Activated CD8-positive, alpha-beta memory T cell treated with anti-CD3 and anti-CD28 coated beads, Interleukin-2, amount 10 ng/mL, durations not matched to agents 7 days and 5 days (primary cell): Measurements from ENCODE around the gene TSPAN31. TPM values are rescaled to one million over a fixed set of nuclear protein-coding genes. Genes with fewer than 3 reads are reported as not detected.
"Not testable (repeated sequence)": the region's sequence is repeated elsewhere in the genome, so short reads cannot be mapped to it uniquely, and the experiment has no call there.

Source experiments
- ATAC-seq: fragments of 150-1000 bp; cut with Tn5 transposase; one replicate; pipeline ENCODE4 v1.10.0; 2021; ENCODE audit warnings: moderate library complexity
- CTCF ChIA-PET: fragments of 350-600 bp; sonication (Branson Sonifier 250); formaldehyde crosslinking; loops from one replicate; lab custom pipeline; 2021; ENCODE audit warnings: antibody characterized with exemption; lab: Charles Lee
- DNase-seq: peaks from one replicate; pipeline ENCODE4 v3.0.0-alpha.2; 2020
- H3K27ac Mint-ChIP-seq: one replicate; pipeline ENCODE4 v1.8.0; 2021; ENCODE audit warnings: mild to moderate bottlenecking, mixed read lengths
- H3K27me3 Mint-ChIP-seq: one replicate; pipeline ENCODE4 v1.8.0; 2021; ENCODE audit warnings: mixed read lengths
- H3K36me3 Mint-ChIP-seq: one replicate; pipeline ENCODE4 v1.8.0; 2021; ENCODE audit warnings: mild to moderate bottlenecking, mixed read lengths
- H3K4me1 Mint-ChIP-seq: one replicate; pipeline ENCODE4 v1.8.0; 2021; ENCODE audit warnings: mixed read lengths
- H3K4me3 Mint-ChIP-seq: one replicate; pipeline ENCODE4 v1.8.0; 2021; ENCODE audit warnings: mild to moderate bottlenecking, moderate library complexity, mixed read lengths
- H3K9me3 Mint-ChIP-seq: one replicate; pipeline ENCODE4 v1.8.0; 2022; ENCODE audit warnings: low read depth, mixed read lengths
- total RNA-seq, 2 experiments: library from RNA; stranded (reverse); gene quantifications; one replicate each; pipeline ENCODE4 v1.2.3, GENCODE V29; 2021

The TSPAN31 gene
- total RNA-seq, 2 experiments from 2014 or later: 10.0 to 19.4 TPM

DNA sequence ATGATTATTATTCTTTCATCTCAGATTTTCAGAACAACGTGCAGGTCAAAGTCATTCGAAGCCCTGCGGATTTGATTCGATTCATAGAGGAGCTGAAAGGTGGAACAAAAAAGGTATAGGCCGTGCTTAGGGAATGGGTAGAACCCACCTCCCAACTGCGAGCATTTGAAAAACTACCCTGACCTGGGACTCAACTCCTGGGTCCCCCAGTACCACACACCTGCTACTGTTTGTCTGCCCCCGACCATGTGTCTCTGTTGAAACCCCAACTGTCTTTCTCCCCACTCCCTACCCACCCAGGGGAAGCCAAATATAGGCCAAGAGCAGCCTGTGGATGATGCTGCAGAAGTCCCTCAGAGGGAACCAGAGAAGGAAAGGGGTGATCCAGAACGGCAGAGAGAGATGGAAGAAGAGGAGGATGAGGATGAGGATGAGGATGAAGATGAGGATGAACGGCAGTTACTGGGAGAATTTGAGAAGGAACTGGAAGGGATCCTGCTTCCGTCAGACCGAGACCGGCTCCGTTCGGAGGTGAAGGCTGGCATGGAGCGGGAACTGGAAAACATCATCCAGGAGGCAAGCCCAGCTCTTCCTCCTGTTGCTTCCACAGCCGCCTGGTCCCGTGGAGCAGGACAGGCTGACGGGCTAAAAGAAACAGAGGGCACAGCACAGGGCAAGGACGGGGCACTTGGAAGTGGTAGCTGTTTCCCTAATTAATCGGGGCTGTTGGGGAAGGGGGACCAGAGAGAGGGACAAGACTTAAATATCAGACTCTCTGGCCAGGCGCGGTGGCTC is 26.8 kb upstream of the TSPAN31 start:
- no peak for ATAC-seq
- Mint-ChIP-seq H3K36me3 (peaks cover 23% of the 10 kb centered on the region), H3K9me3 (no peaks in the 10 kb centered on the region), H3K27ac (peak overlapping the region; percentile 52), H3K4me3 (no peak overlapping the region), H3K27me3 (no peaks in the 10 kb centered on the region), H3K4me1 (no peaks in the 10 kb centered on the region)
- CTCF ChIA-PET: interaction anchor here (1.2 to 1.4 kb wide), 2 partner anchors 13 to 23 kb away, joined by 3 read pairs; no protein-coding TSS in a partner anchor
- no peak for DNase-seq

DNA sequence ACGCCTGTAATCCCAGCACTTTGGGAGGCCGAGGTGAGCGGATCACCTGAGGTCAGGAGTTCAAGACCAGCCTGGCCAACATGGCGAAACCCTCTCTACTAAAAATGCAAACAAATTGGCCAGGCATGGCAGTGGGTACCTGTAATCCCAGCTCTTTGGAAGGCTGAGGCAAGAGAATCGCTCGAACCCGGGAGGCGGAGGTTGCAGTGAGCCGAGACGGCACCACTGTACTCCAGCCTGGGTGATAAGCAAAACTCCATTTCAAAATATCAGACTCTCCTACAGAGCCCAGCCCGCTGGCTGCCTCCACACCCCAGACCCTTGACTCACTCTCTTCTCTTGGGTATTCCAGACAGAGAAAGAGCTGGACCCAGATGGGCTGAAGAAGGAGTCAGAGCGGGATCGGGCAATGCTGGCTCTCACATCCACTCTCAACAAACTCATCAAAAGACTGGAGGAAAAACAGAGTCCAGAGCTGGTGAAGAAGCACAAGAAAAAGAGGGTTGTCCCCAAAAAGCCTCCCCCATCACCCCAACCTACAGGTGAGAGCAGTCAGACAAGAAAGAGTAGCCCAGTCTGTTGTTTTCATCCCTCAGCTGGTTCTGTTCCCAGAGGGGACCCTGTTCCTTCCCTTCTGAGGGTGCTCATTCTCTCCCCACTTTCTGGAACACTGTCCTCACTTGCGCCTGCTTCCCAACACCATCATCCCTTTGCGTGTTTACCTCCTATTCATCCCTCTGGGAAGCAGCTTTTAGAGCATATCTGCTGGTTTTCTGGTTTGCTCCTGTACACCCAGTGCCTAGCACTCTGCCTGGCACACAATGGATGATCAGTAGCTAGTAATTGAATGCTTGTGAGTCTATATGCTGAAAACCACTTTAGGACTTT is 26.0 kb upstream of the TSPAN31 start:
- no peak for DNase-seq
- CTCF ChIA-PET: interaction anchor here (1.2 to 1.5 kb wide), 4 partner anchors 13 to 135 kb away, joined by 3 to 4 read pairs (median 3); no protein-coding TSS in a partner anchor
- Mint-ChIP-seq H3K27me3 (no peaks in the 10 kb centered on the region), H3K36me3 (peaks cover 21% of the 10 kb centered on the region), H3K27ac (peak overlapping the region; percentile 12), H3K4me3 (no peak overlapping the region), H3K9me3 (no peaks in the 10 kb centered on the region), H3K4me1 (no peaks in the 10 kb centered on the region)
- ATAC-seq: no peak

DNA sequence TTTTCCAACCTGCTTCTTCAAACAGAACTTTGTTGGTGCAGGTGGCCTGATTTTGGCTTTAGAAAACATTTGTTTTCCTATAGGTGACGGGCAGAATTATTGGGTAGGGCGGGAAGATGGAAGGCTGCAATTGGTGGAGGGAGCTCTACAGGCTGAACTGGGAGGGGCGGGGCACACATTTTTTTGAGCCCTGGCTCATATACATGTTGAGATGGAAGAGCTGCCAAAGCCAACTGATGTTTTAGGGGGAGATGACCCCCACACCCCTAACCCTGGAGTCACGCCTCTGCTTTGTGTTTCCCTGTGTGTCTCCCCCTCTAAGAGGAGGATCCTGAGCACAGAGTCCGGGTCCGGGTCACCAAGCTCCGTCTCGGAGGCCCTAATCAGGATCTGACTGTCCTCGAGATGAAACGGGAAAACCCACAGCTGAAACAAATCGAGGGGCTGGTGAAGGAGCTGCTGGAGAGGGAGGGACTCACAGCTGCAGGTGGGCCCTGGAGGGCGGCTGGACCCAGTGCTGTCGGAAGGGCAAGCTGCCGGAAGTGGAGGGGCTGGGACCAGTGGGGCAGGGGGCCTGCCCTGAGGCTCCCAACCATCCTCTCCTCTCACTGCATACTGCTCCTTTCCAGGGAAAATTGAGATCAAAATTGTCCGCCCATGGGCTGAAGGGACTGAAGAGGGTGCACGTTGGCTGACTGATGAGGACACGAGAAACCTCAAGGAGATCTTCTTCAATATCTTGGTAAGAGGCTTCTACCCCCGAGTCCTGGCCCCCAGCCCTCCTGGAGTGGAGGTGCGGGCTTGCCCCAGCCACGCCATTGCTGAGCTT is 24.8 kb upstream of the TSPAN31 start:
- CTCF ChIA-PET: interaction anchor here (1.2 to 1.5 kb wide), 3 partner anchors 16 to 136 kb away, joined by 3 to 4 read pairs (median 3); no protein-coding TSS in a partner anchor
- no peak overlapping the region for H3K4me3 Mint-ChIP-seq
- ATAC-seq (no peak), DNase-seq (no peak)
- H3K36me3 Mint-ChIP-seq: peaks cover 22% of the 10 kb centered on the region
- no peaks in the 10 kb centered on the region for H3K9me3 Mint-ChIP-seq
- no peaks in the 10 kb centered on the region for H3K27me3 Mint-ChIP-seq
- H3K4me1 Mint-ChIP-seq: peaks cover 2% of the 10 kb centered on the region
- peak overlapping the region; percentile 59 for H3K27ac Mint-ChIP-seq

GRCh38 chr12:57720606-57721595 is 23.9 kb upstream of the TSPAN31 start:
- Mint-ChIP-seq H3K9me3 (no peaks in the 10 kb centered on the region), H3K4me1 (peaks cover 2% of the 10 kb centered on the region), H3K36me3 (peaks cover 19% of the 10 kb centered on the region), H3K4me3 (no peak overlapping the region), H3K27ac (no peak overlapping the region), H3K27me3 (no peaks in the 10 kb centered on the region)
- CTCF ChIA-PET: no interaction called here
- ATAC-seq (no peak), DNase-seq (peak; percentile 32)

GRCh38 chr12:57721846-57722608 is 22.8 kb upstream of the TSPAN31 start:
- H3K9me3 Mint-ChIP-seq, ATAC-seq, H3K4me1 Mint-ChIP-seq, H3K4me3 Mint-ChIP-seq, H3K27me3 Mint-ChIP-seq: not testable (repeated sequence)
- CTCF ChIA-PET: interaction anchor here (0.8 to 1.1 kb wide), 2 partner anchors 19 to 138 kb away, joined by 3 to 4 read pairs; no protein-coding TSS in a partner anchor
- H3K36me3 Mint-ChIP-seq: peaks cover 23% of the 10 kb centered on the region
- DNase-seq: peak; percentile 38
- peak overlapping the region; percentile 48 for H3K27ac Mint-ChIP-seq

DNA sequence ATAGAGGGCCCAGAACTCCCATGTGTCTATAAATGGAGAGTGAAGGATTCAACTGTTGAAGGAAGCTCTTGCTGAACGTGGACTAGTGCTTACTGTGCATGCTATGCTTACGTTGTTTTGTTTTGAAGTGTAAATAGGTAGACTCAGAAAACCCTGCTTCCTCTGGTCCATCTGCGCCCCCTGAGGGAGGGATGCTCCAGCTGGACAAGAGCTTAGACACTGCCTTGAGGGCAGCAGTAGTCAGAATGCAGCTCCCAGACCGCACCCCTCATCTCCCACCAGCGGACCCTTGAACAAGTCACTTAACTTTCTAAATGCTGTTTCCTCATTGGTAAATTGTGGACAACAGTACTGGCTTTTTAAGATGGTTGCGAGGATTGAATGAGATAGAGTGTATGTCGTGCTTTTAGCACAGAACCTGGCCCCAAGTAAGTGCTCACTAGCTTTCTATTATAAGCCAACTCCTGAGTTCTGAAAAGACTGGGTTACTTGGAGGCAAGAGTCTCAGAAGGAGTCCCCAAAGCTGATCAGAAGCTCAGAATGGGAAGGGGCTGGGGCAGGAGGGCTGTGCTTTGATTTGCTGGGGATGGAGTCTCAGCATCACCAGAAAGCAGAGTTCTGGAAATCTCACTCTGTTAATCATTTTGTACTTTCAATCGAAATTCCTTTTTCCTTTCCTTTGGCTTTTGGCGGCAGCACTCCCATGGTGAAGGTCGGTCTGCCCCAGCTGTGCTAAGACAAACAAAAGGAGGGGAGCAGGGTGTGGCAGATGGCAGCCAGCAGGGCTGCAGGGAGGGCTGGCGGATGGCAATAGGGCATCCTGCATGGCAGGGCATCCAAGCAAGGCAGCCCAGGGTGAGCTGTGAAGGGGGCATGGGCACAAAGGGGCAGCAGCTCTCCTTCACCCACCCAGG is 21.9 kb upstream of the TSPAN31 start:
- peak; percentile 38 for DNase-seq
- Mint-ChIP-seq H3K4me1 (peaks cover 2% of the 10 kb centered on the region), H3K27ac (no peak overlapping the region), H3K9me3 (no peaks in the 10 kb centered on the region), H3K27me3 (no peaks in the 10 kb centered on the region), H3K36me3 (peaks cover 29% of the 10 kb centered on the region), H3K4me3 (no peak overlapping the region)
- ATAC-seq: no peak
- CTCF ChIA-PET: interaction anchor here (0.8 to 1.1 kb wide), 4 partner anchors 9 to 260 kb away, joined by 3 to 4 read pairs (median 3); no protein-coding TSS in a partner anchor

DNA sequence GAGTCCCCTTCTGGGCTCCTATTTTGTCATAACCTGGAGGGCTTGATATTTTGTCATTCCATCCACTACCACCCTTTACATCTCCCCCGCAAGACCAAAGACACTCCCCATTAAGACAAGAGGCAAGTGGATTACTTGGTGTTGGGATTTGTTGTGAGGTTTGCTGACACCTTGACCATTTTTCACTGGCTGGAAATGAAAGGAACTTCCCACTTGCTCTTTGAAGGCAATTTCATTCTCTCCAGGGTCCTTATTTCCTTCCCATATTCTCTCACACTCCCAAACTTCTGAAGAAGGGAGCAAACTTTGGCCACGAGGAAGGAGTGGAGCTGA is 21.2 kb upstream of the TSPAN31 start:
- DNase-seq: peak; percentile 38
- peaks cover 32% of the 10 kb centered on the region for H3K36me3 Mint-ChIP-seq
- H3K9me3 Mint-ChIP-seq: no peaks in the 10 kb centered on the region
- peaks cover 2% of the 10 kb centered on the region for H3K4me1 Mint-ChIP-seq
- no peak for ATAC-seq
- no peak overlapping the region for H3K4me3 Mint-ChIP-seq
- peak overlapping the region; percentile 12 for H3K27ac Mint-ChIP-seq
- CTCF ChIA-PET: interaction anchor here (1.0 to 1.1 kb wide), 2 partner anchors 8 to 260 kb away, joined by 3 read pairs; no protein-coding TSS in a partner anchor
- no peaks in the 10 kb centered on the region for H3K27me3 Mint-ChIP-seq

DNA sequence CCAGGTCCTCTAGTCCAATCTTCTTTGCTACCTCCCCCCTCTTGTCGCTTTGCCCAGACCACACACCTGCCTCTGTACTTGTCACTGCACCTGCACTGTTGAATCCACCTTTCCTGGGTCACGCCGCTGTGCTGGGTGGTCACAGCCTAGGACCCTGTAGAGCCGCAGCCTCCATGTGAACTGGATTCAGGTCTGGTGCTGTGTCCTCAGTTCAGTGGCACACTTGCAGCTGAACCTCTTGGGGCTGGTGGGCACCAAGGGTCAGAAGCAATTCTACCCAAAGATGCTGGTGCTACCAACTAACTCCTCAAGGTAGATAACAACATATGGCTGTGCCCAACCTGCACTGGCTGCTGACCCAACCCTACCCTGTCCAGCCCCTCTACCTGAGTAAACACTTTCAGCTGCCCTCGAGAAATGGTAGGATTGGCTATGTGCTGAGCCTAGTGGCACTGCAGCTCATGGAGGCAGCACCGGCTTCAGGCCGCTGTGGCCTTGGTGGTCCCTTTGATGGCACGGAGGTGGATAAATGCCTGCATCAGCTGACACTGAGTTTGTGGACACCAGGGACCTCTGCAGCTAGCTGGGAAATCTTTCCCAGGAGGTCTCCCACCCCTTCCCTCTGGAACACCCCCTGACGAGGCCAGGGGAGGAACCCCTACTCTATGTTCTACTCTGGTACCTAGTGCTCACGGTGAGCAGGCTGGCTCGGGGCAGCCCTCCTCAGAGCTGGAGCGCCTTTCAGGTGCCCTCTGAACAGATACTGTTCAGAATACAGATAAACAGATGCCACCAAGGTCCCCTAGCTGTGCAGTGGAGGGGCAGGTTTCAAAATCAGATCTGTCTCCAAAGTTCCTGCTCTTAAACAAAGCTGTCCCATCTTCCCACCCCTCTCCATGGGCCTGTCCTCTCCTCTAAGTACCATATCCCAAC is 20.6 kb upstream of the TSPAN31 start:
- Mint-ChIP-seq H3K27me3 (no peaks in the 10 kb centered on the region), H3K4me1 (peaks cover 2% of the 10 kb centered on the region), H3K27ac (peak overlapping the region; percentile 65), H3K4me3 (no peak overlapping the region), H3K36me3 (peaks cover 33% of the 10 kb centered on the region), H3K9me3 (no peaks in the 10 kb centered on the region)
- DNase-seq (peak; percentile 40), ATAC-seq (no peak)
- CTCF ChIA-PET: interaction anchor here (1.0 to 2.0 kb wide), 2 partner anchors 33 to 261 kb away, joined by 3 to 4 read pairs; no protein-coding TSS in a partner anchor

GRCh38 chr12:57724936-57725740 is 19.7 kb upstream of the TSPAN31 start:
- peak; percentile 35 for DNase-seq
- CTCF ChIA-PET: interaction anchor here (1.0 to 2.0 kb wide), 3 partner anchors 16 to 32 kb away, joined by 3 to 6 read pairs (median 4); no protein-coding TSS in a partner anchor
- no peak overlapping the region for H3K4me3 Mint-ChIP-seq
- no peak for ATAC-seq
- H3K9me3 Mint-ChIP-seq: no peaks in the 10 kb centered on the region
- H3K27me3 Mint-ChIP-seq: no peaks in the 10 kb centered on the region
- H3K27ac Mint-ChIP-seq: peak overlapping the region; percentile 65
- peaks cover 2% of the 10 kb centered on the region for H3K4me1 Mint-ChIP-seq
- peaks cover 34% of the 10 kb centered on the region for H3K36me3 Mint-ChIP-seq
